ENCODE measurements around the gene PUS3. TPM values are rescaled to one million over a fixed set of nuclear protein-coding genes. Genes with fewer than 3 reads are reported as not detected.

The PUS3 gene
- polyA plus RNA-seq, 1 donor from 2014 or later, result 15.5 TPM

DNA sequence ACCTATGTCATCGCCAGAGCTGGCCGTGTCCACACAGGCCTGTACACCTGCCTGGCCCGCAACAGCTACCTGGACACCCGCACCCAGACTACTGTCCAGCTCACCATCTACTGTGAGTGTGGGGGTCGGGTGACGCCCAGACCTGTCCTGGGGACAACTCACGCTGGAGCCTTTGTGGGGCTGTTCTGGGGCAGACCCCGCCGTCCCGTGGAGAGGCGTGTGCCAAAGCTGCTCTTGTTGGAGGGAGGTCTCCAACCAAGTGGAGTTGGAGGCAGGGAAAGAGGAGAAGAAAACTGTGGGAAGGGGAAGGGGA lies 47.1 kb upstream of the PUS3 start:
- no peaks in the 10 kb centered on the region for H3K27me3 ChIP-seq (ENCODE audit: insufficient read depth, low read depth, low read length)
- no peak overlapping the region for H3K4me3 ChIP-seq (ENCODE audit: low read length)
- no peaks in the 10 kb centered on the region for H4K20me1 ChIP-seq (ENCODE audit: insufficient read depth)
- H3K79me2 ChIP-seq (replicated peaks; ENCODE audit: insufficient read depth, low read length), result no peaks in the 10 kb centered on the region
- TF ChIP-seq, protein P1, sequence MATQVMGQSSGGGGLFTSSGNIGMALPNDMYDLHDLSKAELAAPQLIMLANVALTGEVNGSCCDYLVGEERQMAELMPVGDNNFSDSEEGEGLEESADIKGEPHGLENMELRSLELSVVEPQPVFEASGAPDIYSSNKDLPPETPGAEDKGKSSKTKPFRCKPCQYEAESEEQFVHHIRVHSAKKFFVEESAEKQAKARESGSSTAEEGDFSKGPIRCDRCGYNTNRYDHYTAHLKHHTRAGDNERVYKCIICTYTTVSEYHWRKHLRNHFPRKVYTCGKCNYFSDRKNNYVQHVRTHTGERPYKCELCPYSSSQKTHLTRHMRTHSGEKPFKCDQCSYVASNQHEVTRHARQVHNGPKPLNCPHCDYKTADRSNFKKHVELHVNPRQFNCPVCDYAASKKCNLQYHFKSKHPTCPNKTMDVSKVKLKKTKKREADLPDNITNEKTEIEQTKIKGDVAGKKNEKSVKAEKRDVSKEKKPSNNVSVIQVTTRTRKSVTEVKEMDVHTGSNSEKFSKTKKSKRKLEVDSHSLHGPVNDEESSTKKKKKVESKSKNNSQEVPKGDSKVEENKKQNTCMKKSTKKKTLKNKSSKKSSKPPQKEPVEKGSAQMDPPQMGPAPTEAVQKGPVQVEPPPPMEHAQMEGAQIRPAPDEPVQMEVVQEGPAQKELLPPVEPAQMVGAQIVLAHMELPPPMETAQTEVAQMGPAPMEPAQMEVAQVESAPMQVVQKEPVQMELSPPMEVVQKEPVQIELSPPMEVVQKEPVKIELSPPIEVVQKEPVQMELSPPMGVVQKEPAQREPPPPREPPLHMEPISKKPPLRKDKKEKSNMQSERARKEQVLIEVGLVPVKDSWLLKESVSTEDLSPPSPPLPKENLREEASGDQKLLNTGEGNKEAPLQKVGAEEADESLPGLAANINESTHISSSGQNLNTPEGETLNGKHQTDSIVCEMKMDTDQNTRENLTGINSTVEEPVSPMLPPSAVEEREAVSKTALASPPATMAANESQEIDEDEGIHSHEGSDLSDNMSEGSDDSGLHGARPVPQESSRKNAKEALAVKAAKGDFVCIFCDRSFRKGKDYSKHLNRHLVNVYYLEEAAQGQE (IDR thresholded peaks at IDR 0.05; ENCODE audit: borderline replicate concordance), result no peak
- no peak for TF ChIP-seq EP300 (conservative IDR thresholded peaks at IDR 0.05; ENCODE audit: poor library complexity, severe bottlenecking)
- TF ChIP-seq POLR2AphosphoS5 (IDR thresholded peaks at IDR 0.05), result no peak
- TF ChIP-seq MXI1 (conservative IDR thresholded peaks at IDR 0.05; ENCODE audit: poor library complexity, severe bottlenecking), result no peak
- TF ChIP-seq TAF1 (IDR thresholded peaks at IDR 0.05; ENCODE audit: low read depth), result no peak
- TF ChIP-seq EZH2 (IDR thresholded peaks at IDR 0.05; ENCODE audit: borderline replicate concordance, insufficient read depth, low read length, poor library complexity, severe bottlenecking), result no peak
- no peak for TF ChIP-seq CTCF (IDR thresholded peaks at IDR 0.05; ENCODE audit: poor library complexity, severe bottlenecking)
- TF ChIP-seq RAD21 (conservative IDR thresholded peaks at IDR 0.05), result no peak
- no peak for TF ChIP-seq SMC3 (conservative IDR thresholded peaks at IDR 0.05; ENCODE audit: poor library complexity)
- no peaks in the 10 kb centered on the region for H3K36me3 ChIP-seq (ENCODE audit: insufficient read depth, low read length)
- H3F3A ChIP-seq (ENCODE audit: insufficient read depth, low read length, poor library complexity, severe bottlenecking), result no peaks in the 10 kb centered on the region
- H3K27ac ChIP-seq (ENCODE audit: low read length), result no peak overlapping the region
- H3K9ac ChIP-seq (ENCODE audit: low read length), result no peak overlapping the region
- no peak overlapping the region for H2AFZ ChIP-seq (ENCODE audit: low read depth, low read length)
- H3K9me3 ChIP-seq (ENCODE audit: low read length), result no peaks in the 10 kb centered on the region
- no peak overlapping the region for H3K4me2 ChIP-seq (ENCODE audit: low read length)
- H3K9me2 ChIP-seq (ENCODE audit: insufficient read depth, low read length), result no peaks in the 10 kb centered on the region

GRCh38 chr11:125949271-125950177 lies 46.5 kb upstream of the PUS3 start:
- no peaks in the 10 kb centered on the region for H3F3A ChIP-seq (ENCODE audit: insufficient read depth, low read length, poor library complexity, severe bottlenecking)
- no peak overlapping the region for H3K9ac ChIP-seq (ENCODE audit: low read length)
- H3K9me3 ChIP-seq (ENCODE audit: low read length), result no peaks in the 10 kb centered on the region
- H3K9me2 ChIP-seq (ENCODE audit: insufficient read depth, low read length), result no peaks in the 10 kb centered on the region
- no peaks in the 10 kb centered on the region for H3K36me3 ChIP-seq (ENCODE audit: insufficient read depth, low read length)
- TF ChIP-seq RAD21 (conservative IDR thresholded peaks at IDR 0.05) (no peak), POLR2AphosphoS5 (IDR thresholded peaks at IDR 0.05) (no peak), MXI1 (conservative IDR thresholded peaks at IDR 0.05; ENCODE audit: poor library complexity, severe bottlenecking) (no peak), EP300 (conservative IDR thresholded peaks at IDR 0.05; ENCODE audit: poor library complexity, severe bottlenecking) (no peak), SMC3 (conservative IDR thresholded peaks at IDR 0.05; ENCODE audit: poor library complexity) (no peak), EZH2 (IDR thresholded peaks at IDR 0.05; ENCODE audit: borderline replicate concordance, insufficient read depth, low read length, poor library complexity, severe bottlenecking) (no peak), TAF1 (IDR thresholded peaks at IDR 0.05; ENCODE audit: low read depth) (no peak), CTCF (IDR thresholded peaks at IDR 0.05; ENCODE audit: poor library complexity, severe bottlenecking) (no peak)
- TF ChIP-seq, protein P1 (IDR thresholded peaks at IDR 0.05; ENCODE audit: borderline replicate concordance), result no peak
- H3K27ac ChIP-seq (ENCODE audit: low read length), result no peak overlapping the region
- no peaks in the 10 kb centered on the region for H4K20me1 ChIP-seq (ENCODE audit: insufficient read depth)
- no peak overlapping the region for H3K4me3 ChIP-seq (ENCODE audit: low read length)
- H3K27me3 ChIP-seq (ENCODE audit: insufficient read depth, low read depth, low read length), result no peaks in the 10 kb centered on the region
- no peak overlapping the region for H2AFZ ChIP-seq (ENCODE audit: low read depth, low read length)
- H3K4me2 ChIP-seq (ENCODE audit: low read length), result no peak overlapping the region
- H3K79me2 ChIP-seq (replicated peaks; ENCODE audit: insufficient read depth, low read length), result no peaks in the 10 kb centered on the region

All from neural cell (in vitro differentiated cells).